ENCODE data around the gene PLCL2.

GRCh38 chr3:17011728-17012338 is 127.1 kb downstream of the PLCL2 start:
- TF ChIP-seq POLR2A (IDR thresholded peaks at IDR 0.05; ENCODE audit: low read depth, low read length) (no peak), POLR2AphosphoS5 (IDR thresholded peaks at IDR 0.05; ENCODE audit: low read depth, low read length) (no peak)
